OCI-LY1 (cell line): Measurements from ENCODE around the gene SESN1.

Experiments used
- EZH2 ChIP-seq: fragments of 200-600 bp; sonication (generic), shearing (Covaris generic); IDR thresholded peaks from 2 replicates; pipeline ENCODE4 v1.8.0; 2017; ENCODE audit warnings: borderline replicate concordance, mixed run types, mild to moderate bottlenecking, antibody characterized with exemption, low read length, moderate library complexity, mixed read lengths
- TF ChIP-seq, protein P1 (sequence below): fragments of 200-600 bp; sonication (generic), shearing (Covaris generic); IDR thresholded peaks from 2 replicates; pipeline ENCODE4 v1.5.1; 2017; ENCODE audit warnings: mild to moderate bottlenecking, antibody characterized with exemption, low read length, moderate library complexity, mixed read lengths

DNA sequence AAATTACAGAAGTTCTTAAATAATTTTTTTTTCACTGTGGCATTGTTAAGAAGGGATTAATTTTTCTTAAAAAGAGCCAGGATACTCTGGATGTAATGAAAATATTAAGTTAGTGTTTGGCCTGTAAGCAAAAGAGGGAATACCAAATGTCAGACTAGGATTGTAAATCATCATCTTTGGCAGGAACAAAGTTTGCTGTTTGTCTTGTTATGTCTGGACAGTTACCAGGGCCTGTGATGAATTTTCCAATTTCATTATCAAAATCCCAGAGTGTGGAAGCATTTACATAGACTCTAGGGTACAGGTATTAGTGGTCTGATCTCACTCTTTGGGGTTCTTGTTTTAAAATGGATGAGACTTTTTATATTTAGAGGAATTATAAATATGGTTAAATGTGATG is 26.8 kb upstream of the SESN1 start:
- TF ChIP-seq, protein P1, sequence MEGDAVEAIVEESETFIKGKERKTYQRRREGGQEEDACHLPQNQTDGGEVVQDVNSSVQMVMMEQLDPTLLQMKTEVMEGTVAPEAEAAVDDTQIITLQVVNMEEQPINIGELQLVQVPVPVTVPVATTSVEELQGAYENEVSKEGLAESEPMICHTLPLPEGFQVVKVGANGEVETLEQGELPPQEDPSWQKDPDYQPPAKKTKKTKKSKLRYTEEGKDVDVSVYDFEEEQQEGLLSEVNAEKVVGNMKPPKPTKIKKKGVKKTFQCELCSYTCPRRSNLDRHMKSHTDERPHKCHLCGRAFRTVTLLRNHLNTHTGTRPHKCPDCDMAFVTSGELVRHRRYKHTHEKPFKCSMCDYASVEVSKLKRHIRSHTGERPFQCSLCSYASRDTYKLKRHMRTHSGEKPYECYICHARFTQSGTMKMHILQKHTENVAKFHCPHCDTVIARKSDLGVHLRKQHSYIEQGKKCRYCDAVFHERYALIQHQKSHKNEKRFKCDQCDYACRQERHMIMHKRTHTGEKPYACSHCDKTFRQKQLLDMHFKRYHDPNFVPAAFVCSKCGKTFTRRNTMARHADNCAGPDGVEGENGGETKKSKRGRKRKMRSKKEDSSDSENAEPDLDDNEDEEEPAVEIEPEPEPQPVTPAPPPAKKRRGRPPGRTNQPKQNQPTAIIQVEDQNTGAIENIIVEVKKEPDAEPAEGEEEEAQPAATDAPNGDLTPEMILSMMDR: no peak
- no peak for TF ChIP-seq EZH2
